Measurements from ENCODE around the gene TINCR.
A peak's percentile ranks its signal among the peaks of the same experiment; 100 is the strongest.

The TINCR gene

GRCh38 chr19:5558101-5558621 is 9.6 kb downstream of the TINCR start:
- no peak overlapping the region for H3K4me3 ChIP-seq (ENCODE audit: low read length)
- no peak for DNase-seq (ENCODE audit: low read depth)
- TF ChIP-seq CTCF (conservative IDR thresholded peaks at IDR 0.05; ENCODE audit: low read length), result no peak

GRCh38 chr19:5557691-5558090 is 10.1 kb downstream of the TINCR start:
- no peak for DNase-seq (ENCODE audit: low read depth)

GRCh38 chr19:5554828-5555227 is 12.9 kb downstream of the TINCR start:
- TF ChIP-seq CTCF (conservative IDR thresholded peaks at IDR 0.05; ENCODE audit: low read length), result no peak
- DNase-seq (ENCODE audit: low read depth), result no peak
- no peak overlapping the region for H3K4me3 ChIP-seq (ENCODE audit: low read length)

More at GRCh38 chr19:5557691-5558090, 10.1 kb downstream of the TINCR start:
- no peak overlapping the region for H3K4me3 ChIP-seq (ENCODE audit: low read length)
- TF ChIP-seq CTCF (conservative IDR thresholded peaks at IDR 0.05; ENCODE audit: low read length), result no peak

GRCh38 chr19:5553892-5554291 is 13.9 kb downstream of the TINCR start:
- H3K4me3 ChIP-seq (ENCODE audit: low read length), result no peak overlapping the region
- no peak for TF ChIP-seq CTCF (conservative IDR thresholded peaks at IDR 0.05; ENCODE audit: low read length)
- no peak for DNase-seq (ENCODE audit: low read depth)

- H3K4me3 ChIP-seq (ENCODE audit: low read length), result no peak overlapping the region
- DNase-seq (ENCODE audit: low read depth), result peak; percentile 48
- peak; percentile 70 for TF ChIP-seq CTCF (conservative IDR thresholded peaks at IDR 0.05; ENCODE audit: low read length)
These were observed 19.9 kb downstream of the TINCR start for GRCh38 chr19:5547881-5548280.

GRCh38 chr19:5545984-5546383 is 21.8 kb downstream of the TINCR start:
- DNase-seq (ENCODE audit: low read depth), result no peak
- no peak for TF ChIP-seq CTCF (conservative IDR thresholded peaks at IDR 0.05; ENCODE audit: low read length)
- H3K4me3 ChIP-seq (ENCODE audit: low read length), result no peak overlapping the region

GRCh38 chr19:5545051-5545450 is 22.7 kb downstream of the TINCR start:
- TF ChIP-seq CTCF (conservative IDR thresholded peaks at IDR 0.05; ENCODE audit: low read length), result no peak
- no peak overlapping the region for H3K4me3 ChIP-seq (ENCODE audit: low read length)
- no peak for DNase-seq (ENCODE audit: low read depth)

All from AG10803 (cell line).